ENCODE data around the gene RNF157. TPM values are rescaled to one million over a fixed set of nuclear protein-coding genes. Genes with fewer than 3 reads are reported as not detected.

Gene RNF157
- polyA plus RNA-seq, 1 experiment, result 1.6 TPM

GRCh38 chr17:76179496-76180467 lies 60.5 kb downstream of the RNF157 start:
- POLR2A ChIA-PET, result interaction anchor here (0.6 kb wide), 1 partner anchor 59 kb away, joined by 3 read pairs; no protein-coding TSS in a partner anchor
- Histone ChIP-seq H3K9me3 (ENCODE audit: control insufficient read depth, insufficient read depth, low read length) (no peaks in the 10 kb centered on the region; the same call in 1 of the 2 replicates), H3K27me3 (ENCODE audit: control insufficient read depth, insufficient read depth, low read length) (no peaks in the 10 kb centered on the region), H3K4me3 (ENCODE audit: low read depth, low read length) (no peak overlapping the region), H3K27ac (ENCODE audit: low read depth, low read length) (no peak overlapping the region)
- TF ChIP-seq, protein P1, sequence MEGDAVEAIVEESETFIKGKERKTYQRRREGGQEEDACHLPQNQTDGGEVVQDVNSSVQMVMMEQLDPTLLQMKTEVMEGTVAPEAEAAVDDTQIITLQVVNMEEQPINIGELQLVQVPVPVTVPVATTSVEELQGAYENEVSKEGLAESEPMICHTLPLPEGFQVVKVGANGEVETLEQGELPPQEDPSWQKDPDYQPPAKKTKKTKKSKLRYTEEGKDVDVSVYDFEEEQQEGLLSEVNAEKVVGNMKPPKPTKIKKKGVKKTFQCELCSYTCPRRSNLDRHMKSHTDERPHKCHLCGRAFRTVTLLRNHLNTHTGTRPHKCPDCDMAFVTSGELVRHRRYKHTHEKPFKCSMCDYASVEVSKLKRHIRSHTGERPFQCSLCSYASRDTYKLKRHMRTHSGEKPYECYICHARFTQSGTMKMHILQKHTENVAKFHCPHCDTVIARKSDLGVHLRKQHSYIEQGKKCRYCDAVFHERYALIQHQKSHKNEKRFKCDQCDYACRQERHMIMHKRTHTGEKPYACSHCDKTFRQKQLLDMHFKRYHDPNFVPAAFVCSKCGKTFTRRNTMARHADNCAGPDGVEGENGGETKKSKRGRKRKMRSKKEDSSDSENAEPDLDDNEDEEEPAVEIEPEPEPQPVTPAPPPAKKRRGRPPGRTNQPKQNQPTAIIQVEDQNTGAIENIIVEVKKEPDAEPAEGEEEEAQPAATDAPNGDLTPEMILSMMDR (IDR thresholded peaks at IDR 0.05; ENCODE audit: low read depth, low read length), result no peak; the same call in 1 of the 2 replicates
- no peak for DNase-seq (ENCODE audit: low read depth, low spot score)
- CTCF ChIA-PET, result interaction anchor here (0.5 to 1.3 kb wide), 8 partner anchors 9 to 163 kb away, joined by 3 to 10 read pairs (median 4); no protein-coding TSS in a partner anchor

- CTCF ChIA-PET, result interaction anchor here (1.2 to 1.4 kb wide), 2 partner anchors 11 to 102 kb away, joined by 4 read pairs; no protein-coding TSS in a partner anchor
- no peaks in the 10 kb centered on the region; the same call in 1 of the 2 replicates for H3K9me3 ChIP-seq (ENCODE audit: control insufficient read depth, insufficient read depth, low read length)
- TF ChIP-seq, protein P1 (IDR thresholded peaks at IDR 0.05; ENCODE audit: low read depth, low read length), result no peak
- peaks cover 2% of the 10 kb centered on the region for H3K27me3 ChIP-seq (ENCODE audit: control insufficient read depth, insufficient read depth, low read length)
- POLR2A ChIA-PET, result interaction anchor here (0.6 kb wide), 1 partner anchor 68 kb away, joined by 7 read pairs; no protein-coding TSS in a partner anchor
- DNase-seq (ENCODE audit: low read depth, low spot score), result no peak
- H3K4me3 ChIP-seq (ENCODE audit: low read depth, low read length), result no peak overlapping the region
- H3K27ac ChIP-seq (ENCODE audit: low read depth, low read length), result no peak overlapping the region
These were observed 62.2 kb downstream of the RNF157 start for GRCh38 chr17:76178124-76178523.

DNA sequence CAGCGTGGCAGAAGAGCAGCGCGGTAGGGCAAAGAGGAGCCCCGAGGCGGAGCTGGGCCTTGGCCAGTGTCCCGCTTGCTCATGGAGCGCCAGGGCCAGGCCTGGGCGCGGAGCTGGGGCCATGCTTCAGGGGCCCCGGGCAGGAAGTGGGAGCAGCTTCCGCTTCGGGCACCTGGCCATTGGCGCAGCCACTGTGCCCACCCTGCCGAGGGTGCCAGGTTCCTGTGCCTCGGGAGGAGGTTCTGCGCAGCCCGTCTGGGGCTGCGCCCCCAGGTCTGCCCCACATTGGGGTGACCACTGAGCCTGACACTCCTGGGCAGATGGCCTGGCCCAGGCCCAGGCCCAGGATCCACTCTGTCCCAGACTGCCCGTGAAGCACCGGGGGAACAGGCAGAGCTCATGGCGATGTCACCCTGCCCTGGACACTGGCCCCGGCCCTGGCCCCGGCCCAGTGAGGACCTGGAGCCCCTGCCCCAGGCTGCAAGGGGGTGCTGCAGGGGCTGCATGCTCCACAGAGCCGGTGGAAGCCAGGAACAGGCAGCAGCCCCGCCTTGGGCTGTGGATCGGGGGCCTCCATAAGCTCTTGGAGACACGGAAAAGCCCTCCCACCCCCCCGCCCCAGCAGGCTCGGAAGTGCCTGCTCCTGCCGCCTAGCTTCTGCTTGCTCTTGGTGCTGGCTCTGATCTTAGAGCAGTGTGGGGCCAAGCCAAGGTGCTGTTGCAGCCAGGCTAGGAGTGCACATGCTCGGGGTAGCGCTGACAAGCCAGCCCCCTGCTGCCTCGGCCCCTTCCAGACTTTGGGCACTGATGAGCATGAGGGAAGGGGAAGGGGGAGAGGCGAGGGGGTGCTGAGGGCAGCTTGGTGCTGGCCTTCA lies 63.4 kb downstream of the RNF157 start:
- POLR2A ChIA-PET, result no interaction called here
- Histone ChIP-seq H3K9me3 (ENCODE audit: control insufficient read depth, insufficient read depth, low read length) (no peaks in the 10 kb centered on the region; the same call in 1 of the 2 replicates), H3K27ac (ENCODE audit: low read depth, low read length) (no peak overlapping the region), H3K27me3 (ENCODE audit: control insufficient read depth, insufficient read depth, low read length) (peaks cover 2% of the 10 kb centered on the region), H3K4me3 (ENCODE audit: low read depth, low read length) (no peak overlapping the region)
- TF ChIP-seq, protein P1 (IDR thresholded peaks at IDR 0.05; ENCODE audit: low read depth, low read length), result no peak
- CTCF ChIA-PET, result interaction anchor here (1.4 kb wide), 1 partner anchor 103 kb away, joined by 4 read pairs; no protein-coding TSS in a partner anchor
- DNase-seq (ENCODE audit: low read depth, low spot score), result no peak

DNA sequence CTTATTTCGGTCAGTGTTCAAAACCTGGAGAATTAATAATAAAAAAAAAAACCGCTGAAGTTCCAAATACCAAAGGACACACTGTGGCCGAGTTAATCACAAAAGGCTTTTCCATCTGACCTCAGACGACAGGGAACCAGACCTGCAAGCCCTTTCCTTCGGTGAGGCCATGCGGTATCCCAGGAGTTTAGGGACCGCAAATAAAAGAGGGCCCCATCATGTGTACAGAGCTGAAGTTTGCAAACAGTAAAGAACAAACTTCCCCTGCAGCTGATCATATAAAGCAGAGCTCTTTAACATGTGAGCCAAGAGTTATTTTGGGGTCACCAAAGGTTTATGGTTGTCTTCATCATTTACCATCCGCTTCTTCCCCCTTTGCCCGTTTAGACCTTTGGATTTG lies 66.3 kb downstream of the RNF157 start:
- peaks cover 2% of the 10 kb centered on the region for H3K27me3 ChIP-seq (ENCODE audit: control insufficient read depth, insufficient read depth, low read length)
- DNase-seq (ENCODE audit: low read depth, low spot score), result no peak
- H3K9me3 ChIP-seq (ENCODE audit: control insufficient read depth, insufficient read depth, low read length), result no peaks in the 10 kb centered on the region; the same call in 1 of the 2 replicates
- ChIA-PET CTCF (interaction anchor here (1.6 kb wide), 1 partner anchor 8 kb away, joined by 12 read pairs; no protein-coding TSS in a partner anchor), POLR2A (no interaction called here)
- no peak overlapping the region for H3K4me3 ChIP-seq (ENCODE audit: low read depth, low read length)
- H3K27ac ChIP-seq (ENCODE audit: low read depth, low read length), result no peak overlapping the region
- TF ChIP-seq, protein P1 (IDR thresholded peaks at IDR 0.05; ENCODE audit: low read depth, low read length), result no peak
